Measurements from ENCODE around the gene JAG1. TPM values are rescaled to one million over a fixed set of nuclear protein-coding genes. Genes with fewer than 3 reads are reported as not detected.

JAG1 gene
- polyA plus RNA-seq, 1 donor from 2014 or later = 9.0 TPM

DNA sequence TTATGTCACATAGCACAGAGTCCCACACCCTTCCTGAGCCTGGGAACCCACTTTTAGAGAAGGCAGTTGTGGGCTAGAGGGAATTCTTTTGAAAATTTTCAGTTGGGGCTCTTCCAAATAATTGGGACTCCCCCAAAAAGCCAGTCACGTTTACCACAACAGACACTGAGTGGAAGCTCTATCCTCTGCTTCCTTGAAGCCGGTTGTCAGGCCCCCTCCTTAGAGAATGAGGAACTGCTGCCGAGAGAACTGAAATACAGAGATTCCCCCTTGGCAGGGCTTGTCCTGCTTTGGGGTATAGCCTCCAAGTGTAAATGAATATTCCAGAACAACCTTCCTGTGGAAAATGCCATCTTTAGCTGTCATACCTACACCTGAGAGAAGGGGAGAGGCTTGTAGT is 2.7 kb upstream of the JAG1 start:
- Histone ChIP-seq H3K9me3 (ENCODE audit: low read length) (no peaks in the 10 kb centered on the region), H3K9ac (ENCODE audit: low read length) (no peak overlapping the region), H4K20me1 (ENCODE audit: insufficient read depth) (no peaks in the 10 kb centered on the region), H3K4me3 (ENCODE audit: low read length) (no peak overlapping the region), H3K27me3 (ENCODE audit: insufficient read depth, low read depth, low read length) (peaks cover 34% of the 10 kb centered on the region), H2AFZ (ENCODE audit: low read depth, low read length) (no peak overlapping the region), H3K4me2 (ENCODE audit: low read length) (no peak overlapping the region), H3K79me2 (replicated peaks; ENCODE audit: insufficient read depth, low read length) (no peaks in the 10 kb centered on the region), H3F3A (ENCODE audit: insufficient read depth, low read length, poor library complexity, severe bottlenecking) (no peaks in the 10 kb centered on the region), H3K36me3 (ENCODE audit: insufficient read depth, low read length) (no peaks in the 10 kb centered on the region), H3K27ac (ENCODE audit: low read length) (no peak overlapping the region), H3K9me2 (ENCODE audit: insufficient read depth, low read length) (no peaks in the 10 kb centered on the region)
- TF ChIP-seq REST (IDR thresholded peaks at IDR 0.05; ENCODE audit: borderline replicate concordance) (no peak), RAD21 (conservative IDR thresholded peaks at IDR 0.05) (no peak), TAF1 (IDR thresholded peaks at IDR 0.05; ENCODE audit: low read depth) (no peak), MXI1 (conservative IDR thresholded peaks at IDR 0.05; ENCODE audit: poor library complexity, severe bottlenecking) (no peak), EZH2 (IDR thresholded peaks at IDR 0.05; ENCODE audit: borderline replicate concordance, insufficient read depth, low read length, poor library complexity, severe bottlenecking) (no peak), CTCF (IDR thresholded peaks at IDR 0.05; ENCODE audit: poor library complexity, severe bottlenecking) (no peak), SMC3 (conservative IDR thresholded peaks at IDR 0.05; ENCODE audit: poor library complexity) (no peak), EP300 (conservative IDR thresholded peaks at IDR 0.05; ENCODE audit: poor library complexity, severe bottlenecking) (no peak), POLR2AphosphoS5 (IDR thresholded peaks at IDR 0.05) (no peak)

DNA sequence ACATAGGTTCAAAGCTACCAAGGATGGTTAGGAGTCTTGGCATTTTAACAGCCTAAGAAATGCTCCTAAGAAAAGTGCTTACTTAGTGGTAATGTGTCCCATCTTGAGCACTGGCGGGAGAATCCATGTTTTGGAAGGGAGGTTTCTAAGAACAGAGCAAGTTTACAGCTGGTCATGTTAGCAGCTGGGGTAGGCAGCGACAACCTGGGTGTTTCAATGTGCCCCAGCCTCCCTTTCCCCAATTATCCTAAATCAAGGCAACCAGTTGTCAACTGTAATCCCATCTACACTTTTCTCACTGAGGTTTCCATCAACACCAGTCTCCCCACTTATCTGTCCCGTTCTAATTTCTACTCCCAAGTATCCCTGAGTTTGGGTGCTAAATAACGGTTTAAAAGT is 1.6 kb upstream of the JAG1 start:
- peaks cover 8% of the 10 kb centered on the region for H3K79me2 ChIP-seq (replicated peaks; ENCODE audit: insufficient read depth, low read length)
- H3K9ac ChIP-seq (ENCODE audit: low read length) = no peak overlapping the region
- H3K9me2 ChIP-seq (ENCODE audit: insufficient read depth, low read length) = no peaks in the 10 kb centered on the region
- H3F3A ChIP-seq (ENCODE audit: insufficient read depth, low read length, poor library complexity, severe bottlenecking) = no peaks in the 10 kb centered on the region
- no peaks in the 10 kb centered on the region for H3K36me3 ChIP-seq (ENCODE audit: insufficient read depth, low read length)
- no peak overlapping the region for H2AFZ ChIP-seq (ENCODE audit: low read depth, low read length)
- H3K4me3 ChIP-seq (ENCODE audit: low read length) = no peak overlapping the region
- no peak overlapping the region for H3K4me2 ChIP-seq (ENCODE audit: low read length)
- TF ChIP-seq EZH2 (IDR thresholded peaks at IDR 0.05; ENCODE audit: borderline replicate concordance, insufficient read depth, low read length, poor library complexity, severe bottlenecking) = no peak
- H3K27ac ChIP-seq (ENCODE audit: low read length) = no peak overlapping the region
- no peaks in the 10 kb centered on the region for H3K9me3 ChIP-seq (ENCODE audit: low read length)
- peaks cover 38% of the 10 kb centered on the region for H3K27me3 ChIP-seq (ENCODE audit: insufficient read depth, low read depth, low read length)
- no peaks in the 10 kb centered on the region for H4K20me1 ChIP-seq (ENCODE audit: insufficient read depth)

Measured in neural cell (in vitro differentiated cells).